ENCODE results near the gene ZNF286A. TPM values are rescaled to one million over a fixed set of nuclear protein-coding genes. Genes with fewer than 3 reads are reported as not detected.
"Not testable (repeated sequence)": the region's sequence is repeated elsewhere in the genome, so short reads cannot be mapped to it uniquely, and the experiment has no call there.

ZNF286A gene
- total and polyA plus RNA-seq, 12 donors, result 12.1 to 35.1 (median 22.9) TPM

- H3K4me3 ChIP-seq; H3K27ac ChIP-seq; H3K36me3 ChIP-seq (replicated peaks in 1 of 2); H3K9me3 ChIP-seq (replicated peaks in 1 of 3); DNase-seq; H3K4me1 ChIP-seq (replicated peaks in 1 of 2); intact Hi-C loops (cut with DNase I); H3K27me3 ChIP-seq: not testable (repeated sequence)
- 81 to 100% (median 82%) methylated on average over 3 to 8 of the region's 10 CpGs; no CpG with 5 or more reads in 1 of the 4 donors for WGBS, 4 donors
Measured at GRCh38 chr17:15731900-15732299, 32.3 kb downstream of the ZNF286A start, which contains the start of gene TBC1D26. TBC1D26 (plus strand) TSS chr17:15732283; CDS start chr17:15735349, 3,066 bp downstream.

GRCh38 chr17:15733174-15733789 is 33.7 kb downstream of the ZNF286A start:
- H3K27me3 ChIP-seq; H3K36me3 ChIP-seq (replicated peaks in 1 of 2); H3K27ac ChIP-seq; H3K9me3 ChIP-seq (replicated peaks in 1 of 3); H3K4me1 ChIP-seq (replicated peaks in 1 of 2); H3K4me3 ChIP-seq; DNase-seq; intact Hi-C loops (cut with DNase I): not testable (repeated sequence)
- WGBS, 4 donors, result 82 to 92% (median 86%) methylated on average over 6 to 8 of the region's 10 CpGs

GRCh38 chr17:15736578-15736977 is 37.0 kb downstream of the ZNF286A start:
- H3K4me1 ChIP-seq (replicated peaks in 1 of 2); H3K9me3 ChIP-seq (replicated peaks in 1 of 3); H3K4me3 ChIP-seq; DNase-seq; intact Hi-C loops (cut with DNase I); H3K36me3 ChIP-seq (replicated peaks in 1 of 2); H3K27me3 ChIP-seq; H3K27ac ChIP-seq: not testable (repeated sequence)
- WGBS, 4 donors, result 76 to 86% (median 80%) methylated on average over 3 to 5 of the region's 5 CpGs

GRCh38 chr17:15738066-15738465 is 38.5 kb downstream of the ZNF286A start:
- 90 to 93% (median 91%) methylated on average over 10 of the region's 10 CpGs for WGBS, 4 donors
- Histone ChIP-seq H3K27ac (no peak overlapping the region), H3K4me1 (replicated peaks in 1 of 2) (no peaks in the 10 kb centered on the region), H3K4me3 (no peak overlapping the region), H3K9me3 (replicated peaks in 1 of 3) (no peaks in the 10 kb centered on the region), H3K27me3 (no peaks in the 10 kb centered on the region), H3K36me3 (replicated peaks in 1 of 2) (no peaks in the 10 kb centered on the region)
- no peak for DNase-seq
- intact Hi-C loops (cut with DNase I), result no loop called here
- TF ChIP-seq POLR2A (IDR thresholded peaks at IDR 0.05) (no peak), CTCF (IDR thresholded peaks at IDR 0.05) (no peak)

GRCh38 chr17:15739259-15739658 is 39.7 kb downstream of the ZNF286A start:
- DNase-seq; H3K36me3 ChIP-seq (replicated peaks in 1 of 2); H3K4me3 ChIP-seq; H3K27me3 ChIP-seq; H3K27ac ChIP-seq; H3K4me1 ChIP-seq (replicated peaks in 1 of 2); H3K9me3 ChIP-seq (replicated peaks in 1 of 3); intact Hi-C loops (cut with DNase I): not testable (repeated sequence)
- 84 to 88% (median 85%) methylated on average over 8 to 10 of the region's 11 CpGs for WGBS, 4 donors

GRCh38 chr17:15740041-15740440 is 40.5 kb downstream of the ZNF286A start:
- H3K36me3 ChIP-seq (replicated peaks in 1 of 2); DNase-seq; H3K27ac ChIP-seq; H3K4me3 ChIP-seq; intact Hi-C loops (cut with DNase I); H3K4me1 ChIP-seq (replicated peaks in 1 of 2); H3K27me3 ChIP-seq; H3K9me3 ChIP-seq (replicated peaks in 1 of 3): not testable (repeated sequence)
- WGBS, 4 donors, result 66 to 80% (median 66%) methylated on average over 4 to 8 of the region's 8 CpGs

GRCh38 chr17:15740570-15741120 is 41.1 kb downstream of the ZNF286A start:
- H3K36me3 ChIP-seq (replicated peaks in 1 of 2), result no peaks in the 10 kb centered on the region
- no peaks in the 10 kb centered on the region for H3K4me1 ChIP-seq (replicated peaks in 1 of 2)
- H3K4me3 ChIP-seq, result no peak overlapping the region
- no peak overlapping the region for H3K27ac ChIP-seq
- intact Hi-C loops (cut with DNase I), result no loop called here
- no peak for TF ChIP-seq POLR2A (IDR thresholded peaks at IDR 0.05)
- TF ChIP-seq CTCF (IDR thresholded peaks at IDR 0.05), result no peak
- no peak for DNase-seq
- WGBS, 4 donors, result 86 to 94% (median 92%) methylated on average over 1 to 7 of the region's 7 CpGs
- no peaks in the 10 kb centered on the region for H3K27me3 ChIP-seq
- no peaks in the 10 kb centered on the region for H3K9me3 ChIP-seq (replicated peaks in 1 of 3)
